ENCODE data around the gene CDADC1. TPM values are rescaled to one million over a fixed set of nuclear protein-coding genes. Genes with fewer than 3 reads are reported as not detected.

Gene CDADC1
- total and polyA plus RNA-seq, 11 donors: 2.8 to 10.8 (median 10.2) TPM

DNA sequence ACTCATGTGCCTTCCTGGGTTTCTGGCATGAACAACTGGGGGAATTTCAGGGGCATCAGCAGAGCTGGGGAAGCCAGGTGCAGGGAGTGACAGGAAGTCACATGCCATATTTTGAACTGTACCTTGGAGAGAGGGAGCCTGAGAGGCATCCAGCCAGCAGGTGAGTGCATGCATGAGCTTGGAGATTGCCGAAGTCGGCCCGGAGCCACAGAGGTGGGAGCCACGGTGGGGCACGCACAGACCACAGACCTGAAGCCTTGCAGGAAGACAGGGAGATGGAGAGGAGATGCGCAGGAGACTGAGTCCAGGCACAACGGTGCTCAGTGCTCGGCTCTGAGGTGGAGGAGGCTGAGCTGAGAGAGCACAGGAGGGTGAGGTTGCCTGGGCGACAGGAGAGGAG is 55.1 kb downstream of the CDADC1 start:
- Histone ChIP-seq H3K36me3 (no peaks in the 10 kb centered on the region), H3K4me1 (peaks cover 0 to 30% (median 19%) of the 10 kb centered on the region in 12 donors), H3K27ac (peak overlapping the region in 1 of 12 donors; percentile 58), H3K4me3 (no peak overlapping the region), H3K27me3 (no peaks in the 10 kb centered on the region), H3K9me3 (no peaks in the 10 kb centered on the region)
- ATAC-seq (no peak), DNase-seq (no peak)
- intact Hi-C loops (cut with DNase I): loop anchor here in 8 of 10 donors (2.0 to 10.0 kb wide), 9 partner anchors 132 to 544 kb away; partner anchors contain the start of genes CAB39L (in 2 of the 8), SETDB2 (in 2 of the 8) and PHF11 (in 1 of the 8)
- WGBS, 4 donors: 92 to 94% (median 93%) methylated on average over 9 of the region's 9 CpGs
- TF ChIP-seq, protein P1, sequence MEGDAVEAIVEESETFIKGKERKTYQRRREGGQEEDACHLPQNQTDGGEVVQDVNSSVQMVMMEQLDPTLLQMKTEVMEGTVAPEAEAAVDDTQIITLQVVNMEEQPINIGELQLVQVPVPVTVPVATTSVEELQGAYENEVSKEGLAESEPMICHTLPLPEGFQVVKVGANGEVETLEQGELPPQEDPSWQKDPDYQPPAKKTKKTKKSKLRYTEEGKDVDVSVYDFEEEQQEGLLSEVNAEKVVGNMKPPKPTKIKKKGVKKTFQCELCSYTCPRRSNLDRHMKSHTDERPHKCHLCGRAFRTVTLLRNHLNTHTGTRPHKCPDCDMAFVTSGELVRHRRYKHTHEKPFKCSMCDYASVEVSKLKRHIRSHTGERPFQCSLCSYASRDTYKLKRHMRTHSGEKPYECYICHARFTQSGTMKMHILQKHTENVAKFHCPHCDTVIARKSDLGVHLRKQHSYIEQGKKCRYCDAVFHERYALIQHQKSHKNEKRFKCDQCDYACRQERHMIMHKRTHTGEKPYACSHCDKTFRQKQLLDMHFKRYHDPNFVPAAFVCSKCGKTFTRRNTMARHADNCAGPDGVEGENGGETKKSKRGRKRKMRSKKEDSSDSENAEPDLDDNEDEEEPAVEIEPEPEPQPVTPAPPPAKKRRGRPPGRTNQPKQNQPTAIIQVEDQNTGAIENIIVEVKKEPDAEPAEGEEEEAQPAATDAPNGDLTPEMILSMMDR (IDR thresholded peaks at IDR 0.05): no peak
- no peak for TF ChIP-seq POLR2A (IDR thresholded peaks at IDR 0.05)

DNA sequence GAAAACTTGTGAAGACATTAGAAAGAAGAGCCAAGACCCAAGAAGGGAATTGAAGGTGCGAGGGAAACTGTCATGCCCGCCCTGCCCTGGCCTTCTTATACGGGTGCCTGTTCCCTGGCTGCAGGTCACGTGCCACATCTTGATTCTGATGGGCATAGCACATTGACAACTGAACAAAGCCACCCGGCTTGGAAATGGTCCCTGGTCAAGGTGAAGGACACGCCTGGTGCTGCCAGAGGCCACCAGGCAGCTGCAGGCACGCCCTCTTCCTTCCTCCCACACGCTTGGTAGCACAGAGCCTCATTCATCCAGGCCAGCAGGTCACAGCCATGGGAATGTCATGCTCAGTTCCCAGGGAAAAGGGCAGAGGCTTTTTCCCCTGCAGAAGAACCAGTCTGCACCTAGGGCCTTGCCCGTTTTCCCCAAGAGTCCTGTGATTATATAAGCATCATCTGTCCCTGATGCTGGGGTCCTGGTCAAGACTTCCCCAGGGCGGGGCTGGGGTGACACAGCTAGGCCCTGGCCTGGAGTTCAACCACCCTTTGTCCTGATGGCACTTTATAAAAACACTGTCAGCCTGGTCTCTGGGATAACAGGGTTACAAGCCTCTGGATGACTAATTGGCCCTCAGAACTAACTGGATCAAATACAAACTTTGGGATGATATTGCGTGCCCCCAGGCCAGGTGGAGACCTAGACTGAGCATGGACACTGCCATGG is 56.0 kb downstream of the CDADC1 start:
- Histone ChIP-seq H3K4me1 (peaks cover 3 to 39% (median 25%) of the 10 kb centered on the region in 12 donors), H3K36me3 (no peaks in the 10 kb centered on the region), H3K9me3 (no peaks in the 10 kb centered on the region), H3K27me3 (no peaks in the 10 kb centered on the region), H3K4me3 (no peak overlapping the region), H3K27ac (peak overlapping the region in 4 of 12 donors; percentile 22 to 87 (median 58))
- ATAC-seq (peak in 2 of 4 donors; percentile 42 to 63), DNase-seq (peak in 4 of 5 donors; percentile 44 to 62 (median 55))
- TF ChIP-seq POLR2A (IDR thresholded peaks at IDR 0.05): no peak
- TF ChIP-seq, protein P1 (IDR thresholded peaks at IDR 0.05): no peak
- intact Hi-C loops (cut with DNase I): loop anchor here in 8 of 10 donors (2.0 to 10.0 kb wide), 9 partner anchors 131 to 544 kb away; partner anchors contain the start of genes CAB39L (in 2 of the 8), SETDB2 (in 2 of the 8) and PHF11 (in 1 of the 8)
- 45 to 54% (median 51%) methylated on average over 11 of the region's 11 CpGs for WGBS, 4 donors

DNA sequence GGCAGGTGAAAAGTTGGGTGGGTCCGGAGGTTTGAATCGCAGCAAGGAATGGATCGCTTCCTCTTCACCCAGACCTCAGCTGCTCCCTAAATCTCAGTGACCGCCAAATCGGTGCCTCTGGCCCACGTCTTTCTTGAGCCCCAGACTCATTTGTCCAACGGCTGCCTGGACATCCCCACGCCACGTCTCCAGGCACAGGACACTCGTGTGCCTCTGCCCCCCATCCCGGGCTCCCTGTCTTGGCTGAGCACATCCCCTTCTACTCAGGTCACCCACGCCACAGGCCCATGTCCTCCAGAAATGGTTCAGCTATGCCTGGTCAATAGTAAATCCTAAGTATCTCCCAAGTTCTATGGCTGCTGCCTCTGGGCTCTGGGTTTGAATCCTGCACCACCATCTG is 56.6 kb downstream of the CDADC1 start:
- peak overlapping the region in 3 of 12 donors; percentile 57 to 87 (median 58) for H3K27ac ChIP-seq
- intact Hi-C loops (cut with DNase I): loop anchor here in 8 of 10 donors (5.0 to 10.0 kb wide), 7 partner anchors 130 to 543 kb away; partner anchors contain the start of genes CAB39L (in 2 of the 8), SETDB2 (in 2 of the 8) and PHF11 (in 1 of the 8)

More for the DNA sequence above, 56.6 kb downstream of the CDADC1 start:
- no peak for DNase-seq
- Histone ChIP-seq H3K4me1 (peaks cover 3 to 45% (median 28%) of the 10 kb centered on the region in 12 donors), H3K4me3 (no peak overlapping the region), H3K9me3 (no peaks in the 10 kb centered on the region), H3K27me3 (no peaks in the 10 kb centered on the region), H3K36me3 (no peaks in the 10 kb centered on the region)
- WGBS, 4 donors: 92 to 94% (median 93%) methylated on average over 12 of the region's 12 CpGs
- no peak for ATAC-seq
- no peak for TF ChIP-seq POLR2A (IDR thresholded peaks at IDR 0.05)
- TF ChIP-seq, protein P1 (IDR thresholded peaks at IDR 0.05): no peak
